Upper lobe of left lung (tissue), 4 donors: Measurements from ENCODE around the gene ST6GALNAC3.

Experiments used
- CTCF ChIP-seq, 6 experiments: fragments of 450-650 bp in 4 of 6; fragments of 200-600 bp in 2 of 6; sonication (generic) in 2 of 6; IDR thresholded peaks; one replicate each; pipeline ENCODE4 v1.5.1; 2016 to 2019; ENCODE audit warnings: antibody characterized with exemption in 6 of 6
- EP300 ChIP-seq, 4 donors: sonication (generic); formaldehyde crosslinking; IDR thresholded peaks; one replicate each; pipeline ENCODE4 v1.5.1; 2017; ENCODE audit warnings: antibody characterized with exemption in 4 of 4, control low read depth in 2 of 4
- POLR2A ChIP-seq, 4 donors: fragments of 450-650 bp; IDR thresholded peaks; one replicate each; pipeline ENCODE4 v1.5.1; 2016 to 2017; ENCODE audit warnings: antibody characterized with exemption in 4 of 4, mild to moderate bottlenecking in 2 of 4

GRCh38 chr1:76129731-76130130 is 55.2 kb downstream of the ST6GALNAC3 start:
- TF ChIP-seq POLR2A (IDR thresholded peaks at IDR 0.05), result no peak
- TF ChIP-seq CTCF (IDR thresholded peaks at IDR 0.05), result no peak
- no peak for TF ChIP-seq EP300 (IDR thresholded peaks at IDR 0.05)
